ENCODE results near the gene ZNF777. TPM values are rescaled to one million over a fixed set of nuclear protein-coding genes. Genes with fewer than 3 reads are reported as not detected.
A peak's percentile ranks its signal among the peaks of the same experiment; 100 is the strongest.

The ZNF777 gene
- total RNA-seq, 1 donor from 2014 or later = 20.0 TPM

GRCh38 chr7:149456506-149457421 lies 4.1 kb downstream of the ZNF777 start:
- Mint-ChIP-seq H3K36me3 (peaks cover 18% of the 10 kb centered on the region), H3K9me3 (no peaks in the 10 kb centered on the region), H3K4me1 (peaks cover 16% of the 10 kb centered on the region), H3K27ac (no peak overlapping the region), H3K4me3 (no peak overlapping the region), H3K27me3 (ENCODE audit: low read depth) (peaks cover 2% of the 10 kb centered on the region)
- TF ChIP-seq CTCF (IDR thresholded peaks at IDR 0.05; ENCODE audit: unreplicated experiment) = no peak
- no peak for DNase-seq (ENCODE audit: low spot score in 2 of 2, unreplicated experiment in 2 of 2)

GRCh38 chr7:149455175-149455950 lies 5.5 kb downstream of the ZNF777 start:
- Mint-ChIP-seq H3K27ac (no peak overlapping the region), H3K36me3 (peaks cover 23% of the 10 kb centered on the region), H3K27me3 (ENCODE audit: low read depth) (no peaks in the 10 kb centered on the region), H3K9me3 (no peaks in the 10 kb centered on the region), H3K4me3 (no peak overlapping the region), H3K4me1 (peaks cover 11% of the 10 kb centered on the region)
- no peak for TF ChIP-seq CTCF (IDR thresholded peaks at IDR 0.05; ENCODE audit: unreplicated experiment)
- no peak for DNase-seq (ENCODE audit: low spot score in 2 of 2, unreplicated experiment in 2 of 2)

GRCh38 chr7:149454750-149455149 lies 6.1 kb downstream of the ZNF777 start:
- no peaks in the 10 kb centered on the region for H3K27me3 Mint-ChIP-seq (ENCODE audit: low read depth)
- no peak overlapping the region for H3K4me3 Mint-ChIP-seq
- no peaks in the 10 kb centered on the region for H3K9me3 Mint-ChIP-seq
- H3K27ac Mint-ChIP-seq = no peak overlapping the region
- peaks cover 11% of the 10 kb centered on the region for H3K4me1 Mint-ChIP-seq
- TF ChIP-seq CTCF (IDR thresholded peaks at IDR 0.05; ENCODE audit: unreplicated experiment) = no peak
- no peak for DNase-seq (ENCODE audit: low spot score in 2 of 2, unreplicated experiment in 2 of 2)
- peaks cover 24% of the 10 kb centered on the region for H3K36me3 Mint-ChIP-seq

GRCh38 chr7:149454006-149454405 lies 6.9 kb downstream of the ZNF777 start:
- Mint-ChIP-seq H3K4me3 (no peak overlapping the region), H3K27me3 (ENCODE audit: low read depth) (no peaks in the 10 kb centered on the region), H3K36me3 (peaks cover 30% of the 10 kb centered on the region), H3K9me3 (no peaks in the 10 kb centered on the region), H3K27ac (no peak overlapping the region), H3K4me1 (peaks cover 10% of the 10 kb centered on the region)
- DNase-seq (ENCODE audit: low spot score in 2 of 2, unreplicated experiment in 2 of 2) = peak in 1 of 2 experiments; percentile 20
- no peak for TF ChIP-seq CTCF (IDR thresholded peaks at IDR 0.05; ENCODE audit: unreplicated experiment)

- Mint-ChIP-seq H3K9me3 (no peaks in the 10 kb centered on the region), H3K27me3 (ENCODE audit: low read depth) (no peaks in the 10 kb centered on the region), H3K4me1 (no peaks in the 10 kb centered on the region), H3K4me3 (no peak overlapping the region), H3K27ac (no peak overlapping the region), H3K36me3 (peaks cover 42% of the 10 kb centered on the region)
- DNase-seq (ENCODE audit: low spot score in 2 of 2, unreplicated experiment in 2 of 2) = no peak
- TF ChIP-seq CTCF (IDR thresholded peaks at IDR 0.05; ENCODE audit: unreplicated experiment) = no peak
These were observed 10.0 kb downstream of the ZNF777 start for GRCh38 chr7:149450821-149451220.
